Superior temporal gyrus (tissue), 1 donor: Measurements from ENCODE around the gene NR2E1.
A peak's percentile ranks its signal among the peaks of the same experiment; 100 is the strongest.

Source experiments
- DNase-seq: peaks from one replicate; pipeline ENCODE4 v3.0.0-alpha.2; 2016; ENCODE audit errors: extremely low spot score

Gene NR2E1

DNA sequence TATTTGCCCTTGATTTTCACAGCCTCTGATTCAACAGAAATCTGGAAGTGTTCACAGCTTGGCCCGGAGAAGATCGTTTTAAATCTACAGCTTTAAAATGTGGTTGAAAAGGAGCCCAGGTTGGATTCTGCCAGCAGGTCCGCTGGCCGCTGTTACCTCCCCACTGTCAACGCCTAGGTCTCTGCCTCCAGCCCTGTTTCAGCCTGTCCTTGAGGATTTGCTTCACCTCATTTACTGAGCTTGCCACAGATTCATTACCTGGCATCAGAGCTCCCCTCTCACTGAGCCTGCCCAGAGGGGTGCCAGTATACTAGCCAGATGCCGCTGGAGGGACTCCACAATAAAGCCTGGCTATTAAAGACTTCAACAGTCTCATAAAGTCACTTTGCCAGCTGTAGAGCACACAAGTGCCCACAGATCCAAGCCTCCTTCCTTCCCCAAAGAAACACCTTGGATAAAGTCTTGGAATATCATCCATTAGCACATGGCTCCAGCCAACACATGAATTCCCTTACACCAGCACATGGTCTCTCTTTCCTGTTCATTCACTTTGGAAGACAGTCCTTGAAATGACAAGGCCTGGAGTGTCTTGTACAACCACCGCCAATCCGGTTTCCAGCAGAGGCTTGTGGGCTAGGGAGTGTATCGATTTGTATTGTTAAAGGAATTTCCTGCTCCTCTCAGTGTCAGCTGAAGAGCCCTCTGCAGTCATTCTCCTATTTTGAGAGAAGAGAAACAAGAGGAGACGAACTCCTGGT lies 9.5 kb upstream of the NR2E1 start:
- DNase-seq: peak; percentile 10

DNA sequence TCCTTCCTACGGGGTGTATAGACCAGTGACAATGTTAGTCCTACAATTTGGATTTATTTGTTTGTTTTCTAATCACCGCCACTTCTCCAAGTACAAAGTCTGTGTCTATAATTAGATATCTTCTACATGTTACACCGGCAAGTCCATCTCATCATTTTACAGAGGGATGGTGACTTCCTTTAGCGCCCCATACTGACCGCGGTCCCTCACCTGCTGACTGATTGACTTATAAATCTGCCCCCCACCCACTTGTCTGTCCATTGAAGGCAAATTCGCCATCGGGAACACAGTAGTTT lies 8.9 kb upstream of the NR2E1 start:
- DNase-seq: peak; percentile 10

DNA sequence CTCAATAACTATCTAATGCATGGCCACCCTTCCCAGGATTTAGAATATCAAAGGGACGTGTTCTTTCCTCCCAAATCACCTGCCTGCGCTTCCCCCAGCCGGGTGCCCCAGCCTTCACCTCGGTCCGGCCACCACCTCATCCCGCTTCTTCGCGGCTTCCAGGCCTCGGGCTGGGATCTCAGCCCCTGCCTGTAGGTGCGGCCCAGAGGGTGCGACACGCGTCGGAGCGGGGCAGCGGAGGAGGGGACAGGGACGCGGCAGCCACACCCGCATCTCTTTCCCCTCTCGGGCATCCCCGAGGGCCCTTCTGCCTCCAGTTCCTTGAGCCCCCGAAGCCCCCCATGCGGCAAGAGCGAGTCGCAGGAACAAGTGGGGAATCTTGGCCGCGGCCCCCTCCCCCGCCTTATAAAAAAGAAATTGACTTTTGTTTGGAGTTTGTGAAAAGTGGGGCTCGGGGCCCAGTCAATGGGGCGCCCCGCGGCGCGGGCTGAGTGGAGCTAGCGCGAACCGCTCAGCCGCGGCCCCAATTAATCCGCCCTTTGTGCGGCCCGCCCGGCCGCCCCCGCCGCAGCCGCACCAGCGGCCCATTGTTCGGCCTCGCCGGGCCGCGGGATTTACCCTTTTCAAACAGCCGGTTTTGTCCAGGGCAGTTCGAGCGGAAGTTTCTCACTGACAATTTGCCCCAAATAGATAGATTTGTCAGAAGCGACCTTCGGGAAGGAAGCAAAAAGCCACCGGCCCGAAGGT lies 8.4 kb upstream of the NR2E1 start:
- DNase-seq: peak; percentile 16

DNA sequence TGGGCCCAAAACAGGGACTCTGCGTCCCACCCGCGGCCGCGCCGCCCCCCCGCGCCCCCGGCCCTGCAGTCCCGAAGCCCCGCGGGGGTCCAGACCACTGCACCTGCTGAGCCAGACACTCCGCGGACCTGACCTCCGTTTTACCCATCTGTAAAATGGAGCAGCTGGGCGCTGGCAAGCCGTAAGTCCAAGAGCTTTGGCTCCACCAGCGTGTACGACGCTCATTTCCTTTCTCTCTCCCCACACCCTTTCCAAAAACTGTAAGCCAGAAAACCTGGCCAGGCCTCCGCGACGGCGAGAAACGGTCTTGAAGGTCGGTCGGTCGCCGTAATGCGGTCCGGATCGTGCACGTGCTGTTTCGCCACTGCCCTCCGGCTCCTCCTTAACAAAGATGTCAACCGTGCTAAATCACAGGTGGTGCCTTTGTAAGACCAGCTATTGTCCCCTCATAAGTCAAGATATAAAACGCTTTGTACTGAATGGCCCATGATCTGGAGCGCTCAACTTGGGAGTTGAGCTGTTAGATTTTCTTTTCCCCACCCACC lies 7.8 kb upstream of the NR2E1 start:
- DNase-seq: no peak

- no peak for DNase-seq
Measured at GRCh38 chr6:108159981-108160380, 5.8 kb upstream of the NR2E1 start.

DNA sequence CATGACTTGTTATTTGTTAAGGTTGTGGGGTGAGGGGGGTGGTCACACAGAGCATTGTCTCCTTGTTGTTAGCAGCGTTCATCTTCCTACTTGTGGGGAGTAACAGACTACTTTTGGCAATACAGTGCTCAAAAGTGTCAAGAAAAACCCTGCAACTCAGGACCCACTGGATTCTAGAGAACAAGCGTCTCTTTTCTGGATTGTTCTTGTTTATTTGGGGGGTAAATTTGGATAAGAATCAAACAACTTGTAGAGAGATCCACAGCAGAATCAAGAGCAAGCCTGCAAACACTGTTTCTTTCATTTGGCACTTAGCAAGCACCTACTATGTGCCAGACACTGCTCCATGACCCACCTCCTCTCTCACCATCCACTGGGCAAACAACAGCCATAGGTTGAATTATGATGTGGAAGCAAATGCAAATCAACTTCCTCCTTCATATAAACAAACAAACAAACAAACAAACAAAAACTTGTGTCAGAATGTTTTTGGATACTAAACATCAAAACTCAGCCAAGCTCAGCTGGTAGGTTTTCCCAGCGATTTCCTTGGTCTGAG lies 4.0 kb upstream of the NR2E1 start:
- DNase-seq: no peak

GRCh38 chr6:108163267-108163643 lies 2.6 kb upstream of the NR2E1 start:
- no peak for DNase-seq

DNA sequence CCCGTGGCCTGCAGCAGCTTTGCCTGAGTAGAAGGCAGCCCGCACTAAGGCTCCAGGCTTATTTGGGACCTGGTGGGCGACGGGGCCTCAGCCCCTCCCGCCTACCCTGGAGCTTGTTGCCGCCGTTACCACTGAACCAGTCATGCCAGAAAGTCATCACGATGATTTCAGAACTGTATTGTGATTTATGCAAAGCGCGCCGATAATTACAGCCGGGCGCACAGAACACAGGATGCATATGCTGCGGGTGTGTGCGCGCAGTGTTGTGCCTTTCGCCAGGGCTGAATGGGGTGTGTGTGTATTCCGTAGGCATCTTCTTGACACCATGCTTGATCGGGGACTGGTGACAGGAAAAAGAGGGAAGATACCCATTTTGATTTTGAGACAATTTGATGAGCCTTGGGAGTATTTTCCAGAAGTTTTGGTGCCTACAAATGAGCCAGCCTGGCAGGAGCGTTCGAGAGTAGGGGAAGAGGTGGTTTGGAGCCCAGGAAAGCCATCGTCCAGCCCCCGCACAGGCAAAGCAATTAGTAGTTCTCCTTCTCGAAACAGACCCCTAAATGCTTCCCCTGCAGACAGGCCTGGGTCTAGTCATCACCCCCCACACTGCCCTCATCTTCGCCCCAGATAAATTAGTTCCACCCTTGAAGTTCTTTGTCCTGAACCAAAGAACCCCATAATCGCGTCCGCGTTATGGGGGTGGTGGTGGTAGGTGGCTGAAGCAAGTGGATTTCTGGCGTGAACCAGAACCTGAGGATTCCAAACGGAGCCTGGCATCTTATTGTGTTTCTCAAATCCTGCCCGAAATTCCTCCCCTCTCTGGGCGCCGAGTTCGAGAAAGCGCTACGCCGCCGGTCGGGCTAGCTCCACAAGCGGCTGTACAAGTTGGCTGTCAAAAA lies 1.9 kb upstream of the NR2E1 start:
- DNase-seq: no peak

GRCh38 chr6:108164543-108164814 lies 1.3 kb upstream of the NR2E1 start:
- no peak for DNase-seq

DNA sequence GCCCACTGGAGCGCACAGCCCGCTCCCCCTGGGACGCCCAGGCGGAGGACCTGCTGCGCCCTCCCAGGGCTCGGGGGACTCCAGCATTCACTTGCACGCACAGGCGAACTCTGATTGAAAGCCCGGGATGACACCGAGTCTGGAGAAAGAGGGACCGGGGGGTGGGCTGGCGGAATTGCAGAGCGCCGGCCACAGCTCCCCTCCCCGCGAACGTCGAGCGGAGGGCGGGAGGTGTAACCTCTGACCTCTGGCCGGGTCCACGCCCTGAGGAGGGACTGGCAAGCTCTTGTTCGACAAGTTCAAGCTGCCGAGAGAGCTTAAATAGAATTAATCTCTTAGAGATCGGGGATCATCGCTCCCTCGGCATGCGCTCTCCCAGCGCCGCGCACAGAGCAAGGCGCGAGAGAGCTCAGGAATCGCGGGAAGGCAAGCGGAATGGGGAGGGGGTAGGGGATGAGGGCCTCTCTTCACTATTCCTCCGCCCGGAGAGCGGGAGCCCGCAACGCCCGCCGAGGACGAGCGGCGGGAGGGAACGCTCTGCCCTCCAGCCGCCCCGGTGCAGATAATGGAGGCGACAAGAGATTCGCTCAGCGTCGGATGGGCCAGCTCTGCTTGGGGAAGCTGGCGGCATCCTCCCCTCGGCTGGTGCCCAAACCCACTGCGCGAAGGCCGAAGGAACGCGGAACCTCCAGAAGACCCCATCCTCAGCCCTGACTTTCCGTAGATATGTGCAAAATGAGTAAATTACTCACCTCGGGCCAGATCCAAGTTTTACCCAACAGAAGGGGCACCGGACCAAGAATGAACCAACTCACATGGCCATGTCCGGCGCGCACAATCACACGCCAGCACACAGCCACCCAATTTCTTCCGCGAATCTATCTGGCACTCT lies 761 bp upstream of the NR2E1 start:
- no peak for DNase-seq

- no peak for DNase-seq
Measured at GRCh38 chr6:108166664-108167448, 1.0 kb downstream of the NR2E1 start.

DNA sequence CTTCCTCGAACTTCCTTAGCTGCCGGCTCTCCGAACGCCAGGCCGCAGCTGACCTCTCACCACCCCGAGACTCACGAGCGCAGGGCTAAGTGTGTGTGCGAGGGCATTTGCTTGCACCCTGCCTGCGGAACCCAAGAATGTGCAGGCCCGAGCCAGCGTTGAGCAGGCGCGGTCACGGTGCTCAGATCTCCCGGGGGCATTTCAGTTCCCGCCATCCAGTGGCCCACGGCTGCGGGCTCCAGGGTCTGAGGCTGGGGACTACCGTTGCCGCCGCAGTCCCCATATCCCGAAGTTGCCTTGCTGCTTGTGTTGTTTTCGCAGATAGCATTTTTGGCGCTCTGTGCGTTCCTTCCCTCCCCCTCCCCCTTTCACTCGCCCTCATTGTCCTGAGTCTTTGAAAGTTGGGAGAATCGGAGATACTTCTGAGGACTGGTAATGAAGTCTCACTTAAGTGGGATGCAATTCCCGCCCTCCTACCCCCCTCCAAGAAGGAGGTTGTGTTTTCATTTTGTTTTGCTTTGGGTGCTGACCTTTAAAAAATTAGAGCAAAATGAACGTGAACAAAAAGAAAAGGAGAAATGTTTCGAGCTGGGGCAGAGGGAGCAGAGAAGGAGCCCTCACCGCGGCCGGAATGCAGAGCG lies 1.7 kb downstream of the NR2E1 start:
- no peak for DNase-seq

GRCh38 chr6:108168090-108168463 lies 2.3 kb downstream of the NR2E1 start:
- DNase-seq: no peak

GRCh38 chr6:108168501-108169463 lies 3.0 kb downstream of the NR2E1 start:
- DNase-seq: no peak

DNA sequence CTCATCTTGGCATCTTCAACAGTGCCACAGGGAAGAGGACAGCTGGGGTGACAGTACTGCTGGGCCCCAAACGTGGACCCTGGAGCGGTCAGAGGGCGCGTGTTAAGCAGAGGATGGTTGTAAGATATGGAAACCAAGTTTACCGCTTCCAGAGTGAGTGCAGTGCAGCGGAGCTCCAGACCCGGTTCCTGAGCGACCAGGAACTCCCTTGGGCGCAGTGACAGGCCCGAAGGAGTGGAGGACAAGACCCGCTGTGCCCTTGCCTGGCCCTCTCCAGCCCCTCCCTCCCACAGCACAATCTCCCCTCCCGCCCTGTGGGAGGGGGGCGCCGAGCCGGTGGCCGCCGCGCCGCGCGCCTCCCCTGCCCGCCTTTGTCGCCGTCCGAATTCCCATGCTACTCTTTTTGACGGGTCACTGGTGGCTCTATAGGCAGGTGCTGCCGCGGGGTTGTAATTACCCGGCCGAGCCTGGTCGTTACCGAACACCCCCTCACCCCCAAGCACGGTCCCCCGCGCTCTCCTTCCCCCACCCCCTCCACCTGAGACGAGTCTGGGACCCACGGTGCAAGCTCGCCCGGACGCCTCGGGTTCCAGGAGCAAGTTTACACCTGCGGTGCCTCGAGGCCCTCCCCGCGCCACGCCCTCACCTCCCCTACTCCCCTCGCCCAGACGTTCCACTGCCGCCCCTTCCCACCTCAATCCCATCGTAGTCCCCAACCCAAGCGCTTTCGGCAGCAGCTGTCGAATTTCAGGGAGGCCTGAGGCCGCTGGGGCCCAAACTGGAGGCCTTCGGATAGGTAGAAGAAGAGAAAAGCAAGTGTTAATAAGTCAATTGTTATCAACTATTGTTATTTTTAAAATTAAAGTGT lies 3.9 kb downstream of the NR2E1 start:
- no peak for DNase-seq

- no peak for DNase-seq
Measured at GRCh38 chr6:108170332-108171290, 4.8 kb downstream of the NR2E1 start.
